Loucy (cell line): ENCODE results near the gene RNF2.

ENCODE experiments used
- EZH2phosphoT487 ChIP-seq: fragments of 200-600 bp; IDR thresholded peaks from 2 replicates; pipeline ENCODE4 v1.6.1; 2018; ENCODE audit warnings: antibody characterized with exemption, mild to moderate bottlenecking, moderate library complexity, borderline replicate concordance
- TF ChIP-seq, protein P1 (sequence below): fragments of 200-600 bp; sonication (generic); conservative IDR thresholded peaks from 2 replicates; pipeline ENCODE4 v1.5.1; 2014; ENCODE audit warnings: mild to moderate bottlenecking, antibody characterized with exemption, low read length

DNA sequence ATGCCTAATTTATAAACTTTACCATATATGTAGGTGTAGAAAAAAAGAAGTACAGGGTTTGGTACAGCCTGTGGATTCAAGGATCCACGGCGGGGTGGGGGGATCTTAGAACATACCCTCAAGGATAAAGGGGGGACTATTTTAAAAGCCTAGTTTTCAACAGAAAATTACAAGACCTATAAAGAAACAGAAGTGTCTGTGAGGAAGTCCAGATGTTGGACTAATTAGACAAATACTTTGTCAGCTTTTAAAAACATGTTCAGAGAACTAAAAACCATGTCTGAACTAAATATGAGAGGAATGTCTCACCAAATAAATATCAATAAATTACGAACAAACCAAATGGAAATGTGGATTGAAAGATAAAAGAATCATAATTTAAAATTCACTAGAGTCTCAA is 59.8 kb downstream of the RNF2 start:
- TF ChIP-seq, protein P1, sequence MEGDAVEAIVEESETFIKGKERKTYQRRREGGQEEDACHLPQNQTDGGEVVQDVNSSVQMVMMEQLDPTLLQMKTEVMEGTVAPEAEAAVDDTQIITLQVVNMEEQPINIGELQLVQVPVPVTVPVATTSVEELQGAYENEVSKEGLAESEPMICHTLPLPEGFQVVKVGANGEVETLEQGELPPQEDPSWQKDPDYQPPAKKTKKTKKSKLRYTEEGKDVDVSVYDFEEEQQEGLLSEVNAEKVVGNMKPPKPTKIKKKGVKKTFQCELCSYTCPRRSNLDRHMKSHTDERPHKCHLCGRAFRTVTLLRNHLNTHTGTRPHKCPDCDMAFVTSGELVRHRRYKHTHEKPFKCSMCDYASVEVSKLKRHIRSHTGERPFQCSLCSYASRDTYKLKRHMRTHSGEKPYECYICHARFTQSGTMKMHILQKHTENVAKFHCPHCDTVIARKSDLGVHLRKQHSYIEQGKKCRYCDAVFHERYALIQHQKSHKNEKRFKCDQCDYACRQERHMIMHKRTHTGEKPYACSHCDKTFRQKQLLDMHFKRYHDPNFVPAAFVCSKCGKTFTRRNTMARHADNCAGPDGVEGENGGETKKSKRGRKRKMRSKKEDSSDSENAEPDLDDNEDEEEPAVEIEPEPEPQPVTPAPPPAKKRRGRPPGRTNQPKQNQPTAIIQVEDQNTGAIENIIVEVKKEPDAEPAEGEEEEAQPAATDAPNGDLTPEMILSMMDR, result no peak
- no peak for TF ChIP-seq EZH2phosphoT487
